B cell (primary cell): ENCODE measurements around the gene SRP14. TPM values are rescaled to one million over a fixed set of nuclear protein-coding genes. Genes with fewer than 3 reads are reported as not detected.

ENCODE experiments used
- ATAC-seq: fragments of 200-7000 bp; cut with Tn5 transposase; one replicate; pipeline ENCODE4 v1.10.0; 2021; ENCODE audit warnings: low read depth, mild to moderate bottlenecking, moderate number of reproducible peaks, moderate library complexity
- CTCF ChIA-PET: fragments of 350-600 bp; sonication (Branson Sonifier 250); formaldehyde crosslinking; loops from one replicate; lab custom pipeline; 2021; ENCODE audit warnings: antibody characterized with exemption, inconsistent platforms; lab: Charles Lee
- POLR2A ChIA-PET: fragments of 350-600 bp; sonication (Branson Sonifier 250); formaldehyde crosslinking; loops from one replicate; lab custom pipeline; 2021; ENCODE audit warnings: antibody characterized with exemption; lab: Charles Lee
- DNase-seq: peaks from one replicate; pipeline ENCODE4 v3.0.0; 2013
- H2AFZ ChIP-seq: 2 replicates; pipeline ENCODE4 v1.6.1; 2012; ENCODE audit warnings: mild to moderate bottlenecking, low read depth, low read length; ENCODE audit not compliant: insufficient read depth, poor library complexity, severe bottlenecking
- H3K27ac ChIP-seq, 2 donors: 1 replicate in 1 of 2; 2 replicates in 1 of 2; pipeline ENCODE4 v1.5.1; 2012 to 2013; ENCODE audit warnings: low read length in 2 of 2, mild to moderate bottlenecking in 2 of 2, moderate library complexity in 1 of 2
- H3K27me3 ChIP-seq, 4 experiments: fragments of 200-600 bp in 1 of 4; sonication (generic) in 1 of 4; replicated peaks in 1 of 4; 1 replicate in 2 of 4; 2 replicates in 2 of 4; pipeline versions ENCODE4 v1.6.1 to v1.7.0; 2013 to 2016; ENCODE audit warnings: low read length in 3 of 4, mild to moderate bottlenecking in 2 of 4, mixed read lengths in 1 of 4, moderate library complexity in 1 of 4; ENCODE audit not compliant: insufficient read depth in 4 of 4, control insufficient read depth in 3 of 4; ENCODE audit errors: control extremely low read depth in 1 of 4
- H3K36me3 ChIP-seq, 2 experiments: replicated peaks in 1 of 2; 1 replicate in 1 of 2; 2 replicates in 1 of 2; pipeline versions ENCODE4 v1.6.1 to v1.7.1; 2013; ENCODE audit warnings: low read length in 1 of 2; ENCODE audit not compliant: insufficient read depth in 2 of 2, control insufficient read depth in 1 of 2; ENCODE audit errors: control extremely low read depth in 1 of 2, extremely low read depth in 1 of 2
- H3K4me1 ChIP-seq, 2 donors: fragments of 200-600 bp in 1 of 2; sonication (generic) in 1 of 2; 1 replicate in 1 of 2; 2 replicates in 1 of 2; pipeline versions ENCODE4 v1.5.1 to v1.6.1; 2013 to 2017; ENCODE audit warnings: low read length in 2 of 2; ENCODE audit not compliant: control insufficient read depth in 2 of 2, insufficient read depth in 2 of 2
- H3K4me2 ChIP-seq: replicated peaks from 2 replicates; pipeline ENCODE3; 2012; ENCODE audit warnings: mild to moderate bottlenecking, low read depth, low read length; ENCODE audit not compliant: poor library complexity, severe bottlenecking
- H3K4me3 ChIP-seq, 5 experiments: fragments of 200-600 bp in 1 of 5; sonication (generic) in 1 of 5; 1 replicate in 3 of 5; 2 replicates in 2 of 5; pipeline versions ENCODE4 v1.5.1 to v1.7.0; 2011 to 2016; ENCODE audit warnings: low read length in 4 of 5, mild to moderate bottlenecking in 4 of 5, low read depth in 2 of 5, control low read depth in 1 of 5, moderate library complexity in 1 of 5; ENCODE audit not compliant: insufficient read depth in 1 of 5; ENCODE audit errors: control extremely low read depth in 1 of 5, extremely low read depth in 1 of 5
- H3K79me2 ChIP-seq: fragments of 200-600 bp; sonication (generic); one replicate; pipeline ENCODE4 v1.6.0; 2016; ENCODE audit warnings: low read length; ENCODE audit not compliant: control insufficient read depth, insufficient read depth
- H3K9ac ChIP-seq: fragments of 200-600 bp; sonication (generic); 2 replicates; pipeline ENCODE4 v1.6.1; 2017; ENCODE audit warnings: mild to moderate bottlenecking, low read length, moderate library complexity
- H3K9me3 ChIP-seq, 3 donors: one replicate each; pipeline versions ENCODE4 v1.6.1 to v1.7.1; 2013; ENCODE audit warnings: low read length in 2 of 3; ENCODE audit not compliant: control insufficient read depth in 2 of 3, insufficient read depth in 1 of 3; ENCODE audit errors: control extremely low read depth in 1 of 3
- H4K20me1 ChIP-seq: 2 replicates; pipeline ENCODE4 v1.6.0; 2012; ENCODE audit warnings: mild to moderate bottlenecking, low read length; ENCODE audit not compliant: insufficient read depth, control insufficient read depth, poor library complexity, severe bottlenecking
- H3K27ac Mint-ChIP-seq: one replicate; pipeline ENCODE4 v1.8.0; 2021; ENCODE audit warnings: mixed read lengths
- H3K27me3 Mint-ChIP-seq: one replicate; pipeline ENCODE4 v1.8.0; 2021; ENCODE audit warnings: mixed read lengths
- H3K4me1 Mint-ChIP-seq: one replicate; pipeline ENCODE4 v1.8.0; 2021; ENCODE audit warnings: mixed read lengths
- H3K4me3 Mint-ChIP-seq: one replicate; pipeline ENCODE4 v1.8.0; 2021; ENCODE audit warnings: mixed read lengths
- H3K9me3 Mint-ChIP-seq: one replicate; pipeline ENCODE4 v1.8.0; 2022; ENCODE audit warnings: mixed read lengths; ENCODE audit not compliant: insufficient read depth
- EZH2 ChIP-seq: IDR thresholded peaks from 2 replicates; pipeline ENCODE4 v1.6.1; 2012; ENCODE audit warnings: borderline replicate concordance, low read depth, mild to moderate bottlenecking, moderate library complexity, low read length; ENCODE audit not compliant: insufficient read depth, poor library complexity, severe bottlenecking
- WGBS: methylation state at CpG from one replicate; pipeline ENCODE4 v1.1.5; 2013; ENCODE audit warnings: missing lambda C conversion rate; ENCODE audit not compliant: insufficient coverage; 5-methylcytosine and 5-hydroxymethylcytosine counted together
- intact Hi-C: fragments of 100-400 bp; cut with micrococcal nuclease; formaldehyde crosslinking; loops from one replicate; pipeline ENCODE4 v1.10.0; 2022
- polyA plus RNA-seq: library from polyadenylated mRNA; depleted of rRNA; stranded (reverse); fragments of >200 nt; gene quantifications from 2 replicates; pipeline ENCODE4 v1.2.3, GENCODE V29; 2012
- total RNA-seq, 2 donors: library from RNA; stranded (reverse); fragments of 120-200 nt in 1 of 2; gene quantifications; 1 replicate in 1 of 2; 2 replicates in 1 of 2; pipeline versions ENCODE4 v1.2.3 to v1.2.4, GENCODE V29; 2013 to 2022
- TF ChIP-seq, protein P1 (sequence below): fragments of 200-600 bp; IDR thresholded peaks from one replicate; pipeline ENCODE4 v1.8.0; 2022; ENCODE audit warnings: antibody characterized with exemption, mild to moderate bottlenecking

The SRP14 gene
- total and polyA plus RNA-seq, 2 donors (not counting 1 experiment from before 2014, with no cell fraction given): 120 to 131 TPM

DNA sequence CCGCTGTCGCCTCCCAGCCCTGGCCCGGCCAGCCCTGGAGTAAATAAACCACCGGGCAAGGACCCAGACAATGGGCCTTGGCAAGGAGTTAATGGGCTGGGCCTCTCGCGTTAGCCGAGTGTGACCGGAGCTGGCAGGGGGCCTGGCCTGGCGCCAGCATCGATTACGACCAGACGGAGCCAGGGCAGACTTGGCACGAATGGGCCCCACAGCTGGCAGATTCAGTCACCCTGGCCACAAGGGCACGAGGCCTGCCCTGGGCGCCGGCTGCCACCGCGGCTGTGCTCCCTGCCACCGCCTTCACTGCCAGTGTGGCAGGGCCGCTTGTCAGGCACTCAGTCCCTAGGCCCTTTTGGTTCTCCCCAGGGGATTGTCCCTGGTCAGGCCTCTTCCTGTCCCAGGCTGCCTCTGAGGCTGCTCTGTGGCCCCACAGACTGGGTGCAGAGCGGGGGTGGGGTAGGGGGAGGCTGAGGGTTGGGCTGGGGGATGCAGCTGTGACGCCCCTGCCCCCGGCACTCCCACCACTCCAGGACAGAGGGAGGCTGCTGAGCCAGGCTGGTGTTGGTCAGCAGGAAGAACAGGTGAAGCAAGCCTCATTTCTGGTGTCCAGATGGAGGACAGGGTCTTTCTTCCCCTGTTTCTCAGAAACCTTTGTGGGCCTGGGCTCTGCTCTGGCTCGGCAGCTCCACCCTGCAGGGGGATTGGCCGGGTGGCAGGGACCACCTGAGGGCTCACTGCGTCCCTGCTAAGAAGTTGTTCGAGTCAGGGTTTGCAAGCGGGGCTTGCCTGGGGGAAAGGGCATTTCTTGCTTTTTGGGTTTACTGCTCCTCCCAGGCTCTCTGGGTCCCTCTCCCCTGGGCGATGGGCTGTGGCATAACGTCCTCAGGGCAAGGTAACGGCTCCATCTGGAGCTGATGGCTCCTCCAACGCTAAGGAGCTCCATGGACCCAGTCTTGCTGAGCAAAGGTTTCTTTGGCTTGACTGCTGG lies 30.5 kb upstream of the SRP14 start:
- Histone ChIP-seq H2AFZ (peak overlapping the region; percentile 65), H3K9ac (peak overlapping the region; percentile 20), H3K27me3 (no peaks in the 10 kb centered on the region), H3K4me2 (peak overlapping the region; percentile 69), H3K36me3 (no peaks in the 10 kb centered on the region), H3K79me2 (no peaks in the 10 kb centered on the region), H3K9me3 (no peaks in the 10 kb centered on the region), H3K4me3 (no peak overlapping the region), H3K4me1 (peaks cover 34 to 38% of the 10 kb centered on the region in 2 donors), H3K27ac (peak overlapping the region; percentile 54 to 78), H4K20me1 (no peaks in the 10 kb centered on the region)
- POLR2A ChIA-PET: interaction anchor here (0.6 to 4.7 kb wide), 22 partner anchors 8 to 263 kb away, joined by 3 to 43 read pairs (median 4); no protein-coding TSS in a partner anchor
- ATAC-seq: peak; percentile 78
- no peak for TF ChIP-seq EZH2
- TF ChIP-seq, protein P1, sequence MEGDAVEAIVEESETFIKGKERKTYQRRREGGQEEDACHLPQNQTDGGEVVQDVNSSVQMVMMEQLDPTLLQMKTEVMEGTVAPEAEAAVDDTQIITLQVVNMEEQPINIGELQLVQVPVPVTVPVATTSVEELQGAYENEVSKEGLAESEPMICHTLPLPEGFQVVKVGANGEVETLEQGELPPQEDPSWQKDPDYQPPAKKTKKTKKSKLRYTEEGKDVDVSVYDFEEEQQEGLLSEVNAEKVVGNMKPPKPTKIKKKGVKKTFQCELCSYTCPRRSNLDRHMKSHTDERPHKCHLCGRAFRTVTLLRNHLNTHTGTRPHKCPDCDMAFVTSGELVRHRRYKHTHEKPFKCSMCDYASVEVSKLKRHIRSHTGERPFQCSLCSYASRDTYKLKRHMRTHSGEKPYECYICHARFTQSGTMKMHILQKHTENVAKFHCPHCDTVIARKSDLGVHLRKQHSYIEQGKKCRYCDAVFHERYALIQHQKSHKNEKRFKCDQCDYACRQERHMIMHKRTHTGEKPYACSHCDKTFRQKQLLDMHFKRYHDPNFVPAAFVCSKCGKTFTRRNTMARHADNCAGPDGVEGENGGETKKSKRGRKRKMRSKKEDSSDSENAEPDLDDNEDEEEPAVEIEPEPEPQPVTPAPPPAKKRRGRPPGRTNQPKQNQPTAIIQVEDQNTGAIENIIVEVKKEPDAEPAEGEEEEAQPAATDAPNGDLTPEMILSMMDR: no peak
- H3K27me3 Mint-ChIP-seq: no peaks in the 10 kb centered on the region
- intact Hi-C loops: loop anchor here (1.0 to 2.0 kb wide), 3 partner anchors 12 to 40 kb away; no protein-coding TSS in a partner anchor
- peak overlapping the region; percentile 90 for H3K27ac Mint-ChIP-seq
- H3K9me3 Mint-ChIP-seq: no peaks in the 10 kb centered on the region
- peaks cover 41% of the 10 kb centered on the region for H3K4me1 Mint-ChIP-seq
- CTCF ChIA-PET: interaction anchor here (0.5 to 5.3 kb wide), 10 partner anchors 10 to 37 kb away, joined by 3 to 61 read pairs (median 10); no protein-coding TSS in a partner anchor
- 36% methylated on average over 27 of the region's 32 CpGs for WGBS
- DNase-seq: peak; percentile 75
- H3K4me3 Mint-ChIP-seq: peak overlapping the region; percentile 39
